ENCODE results near the gene POLR2F. TPM values are rescaled to one million over a fixed set of nuclear protein-coding genes. Genes with fewer than 3 reads are reported as not detected.

Gene POLR2F
- total and polyA plus RNA-seq, 4 donors = 21.4 to 152 (median 56.3) TPM

DNA sequence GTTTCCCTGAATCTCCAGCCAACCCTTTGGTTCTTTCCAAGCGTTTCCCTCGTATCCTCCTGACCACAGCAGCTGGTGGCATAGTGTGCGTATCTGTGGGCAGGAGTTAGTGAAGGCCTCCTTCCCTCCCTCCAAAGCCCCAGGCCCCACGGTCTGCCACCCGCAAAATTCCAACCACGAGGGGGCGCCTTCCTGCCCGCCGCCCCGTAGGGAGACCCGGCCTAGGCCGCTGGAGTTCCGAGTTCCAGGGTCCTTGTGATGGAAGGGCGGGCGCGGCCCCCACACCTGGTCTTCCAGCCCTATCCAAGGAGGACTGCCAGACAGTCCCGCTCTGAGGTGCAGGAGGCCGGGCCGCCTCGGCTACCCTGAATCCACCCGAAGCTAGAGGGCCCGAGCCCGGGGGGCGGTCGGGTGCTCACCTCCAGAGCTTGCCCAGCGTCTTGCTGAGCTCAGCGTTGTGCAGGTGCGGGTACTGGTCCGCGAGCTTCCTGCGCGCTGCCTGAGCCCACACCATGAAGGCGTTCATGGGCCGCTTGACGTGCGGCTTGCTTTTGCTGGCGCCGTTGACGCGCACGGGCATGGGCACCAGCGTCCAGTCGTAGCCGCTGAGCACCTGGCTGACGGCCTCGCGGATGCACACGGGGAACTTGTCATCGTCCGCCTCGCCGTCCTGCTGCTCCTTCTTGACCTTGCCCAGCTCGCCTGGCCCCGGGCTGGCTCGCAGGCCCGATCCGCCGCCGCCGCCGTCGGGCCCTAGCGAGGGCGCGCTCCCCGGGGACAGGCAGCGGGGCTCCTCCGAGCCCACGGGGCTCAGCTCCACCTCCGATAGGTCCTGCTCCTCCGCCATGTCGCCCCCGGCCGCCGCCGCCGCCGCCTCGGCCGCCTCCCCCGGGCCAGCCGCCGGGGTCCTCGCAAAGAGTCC lies 29.7 kb downstream of the POLR2F start:
- H3K4me3 ChIP-seq (ENCODE audit: low read depth in 1 of 3, low read length in 3 of 3) = no peak overlapping the region
- no peak for DNase-seq (ENCODE audit: low spot score)
- TF ChIP-seq YY1 (IDR thresholded peaks at IDR 0.05) = no peak
- no peak for TF ChIP-seq EGR1 (IDR thresholded peaks at IDR 0.05; ENCODE audit: low read depth in 2 of 2)
- TF ChIP-seq FOXA1 (IDR thresholded peaks at IDR 0.05) = no peak
- no peak for TF ChIP-seq JUND (IDR thresholded peaks at IDR 0.05)
- TF ChIP-seq RAD21 (IDR thresholded peaks at IDR 0.05) = no peak

DNA sequence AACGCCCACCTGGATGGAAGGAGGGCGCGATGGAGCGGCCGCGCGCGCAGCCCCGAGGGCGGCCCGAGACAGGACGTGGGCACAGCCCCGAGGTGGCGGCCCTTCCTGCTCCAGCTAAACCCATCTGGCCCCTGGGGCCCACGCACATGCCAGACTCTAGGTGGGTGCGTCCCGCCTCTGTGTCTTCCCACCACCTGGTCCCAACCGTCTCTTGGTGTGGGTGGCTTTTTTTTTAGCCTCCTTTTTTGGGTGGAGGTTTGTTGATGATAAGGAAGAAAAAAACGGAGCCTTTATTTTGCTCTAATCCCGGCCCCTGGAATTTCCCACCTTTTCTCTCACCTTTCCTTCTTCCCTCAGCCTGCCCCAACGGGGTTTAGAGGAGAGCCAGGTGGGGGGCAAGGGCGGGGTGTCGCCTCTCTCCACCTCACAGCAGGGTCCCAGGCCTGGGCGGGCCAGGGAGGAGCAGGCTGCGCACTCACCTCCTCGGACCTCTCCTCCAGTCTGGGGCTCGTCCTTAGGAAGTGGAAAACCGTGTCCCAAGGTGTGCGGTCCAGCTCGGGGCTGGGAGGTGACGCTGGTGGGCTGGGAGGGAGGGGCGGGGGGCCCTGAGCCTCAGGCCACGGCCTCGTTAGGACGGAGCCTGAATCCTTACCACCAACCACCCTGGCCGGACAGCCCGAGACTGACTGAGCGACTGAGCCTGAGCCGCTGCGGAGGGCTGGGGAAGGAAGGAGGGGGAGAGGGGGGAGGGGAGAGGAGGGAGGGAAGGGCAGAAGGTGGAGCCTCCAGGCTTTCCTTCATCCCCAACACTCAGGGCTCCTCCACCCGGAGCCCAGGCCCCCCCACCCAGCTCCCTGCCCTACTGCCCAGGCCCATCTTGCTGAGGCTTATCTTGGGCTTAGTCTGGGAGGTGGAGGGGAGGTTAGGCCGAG lies 30.6 kb downstream of the POLR2F start, which contains the start of gene SOX10:
Gene SOX10, minus strand, starts transcription at position 696 of the 932 bp plus-strand sequence. CDS start 771 bp downstream, outside the sequence.
- Histone ChIP-seq H3K9ac (ENCODE audit: low read depth in 1 of 2, low read length in 2 of 2) (no peak within 1 kb of the TSS), H3K36me3 (ENCODE audit: control insufficient read depth in 4 of 4, insufficient read depth in 3 of 4, low read depth in 1 of 4, low read length in 3 of 4) (no peaks in the 10 kb centered on the region), H3K9me3 (ENCODE audit: control insufficient read depth in 4 of 4, low read length in 3 of 4) (no peaks in the 10 kb centered on the region), H3K27ac (ENCODE audit: low read depth in 1 of 2, low read length in 2 of 2) (no peak within 1 kb of the TSS), H3K4me1 (ENCODE audit: control insufficient read depth in 4 of 4, insufficient read depth in 4 of 4, low read length in 3 of 4) (peaks cover 10 to 27% (median 22%) of the 10 kb centered on the region in 4 donors), H3K4me3 (ENCODE audit: low read depth in 1 of 3, low read length in 3 of 3) (no peak within 1 kb of the TSS), H3K27me3 (ENCODE audit: control insufficient read depth in 4 of 4, insufficient read depth in 4 of 4, low read length in 3 of 4) (no peaks in the 10 kb centered on the region)
- TF ChIP-seq EGR1 (IDR thresholded peaks at IDR 0.05; ENCODE audit: low read depth in 2 of 2) = no peak
- TF ChIP-seq, protein P1, sequence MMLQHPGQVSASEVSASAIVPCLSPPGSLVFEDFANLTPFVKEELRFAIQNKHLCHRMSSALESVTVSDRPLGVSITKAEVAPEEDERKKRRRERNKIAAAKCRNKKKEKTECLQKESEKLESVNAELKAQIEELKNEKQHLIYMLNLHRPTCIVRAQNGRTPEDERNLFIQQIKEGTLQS (IDR thresholded peaks at IDR 0.05) = no peak
- TF ChIP-seq GABPA (IDR thresholded peaks at IDR 0.05 in 1 of 2, conservative IDR thresholded peaks at IDR 0.05 in 1 of 2) = no peak
- TF ChIP-seq, protein P2, sequence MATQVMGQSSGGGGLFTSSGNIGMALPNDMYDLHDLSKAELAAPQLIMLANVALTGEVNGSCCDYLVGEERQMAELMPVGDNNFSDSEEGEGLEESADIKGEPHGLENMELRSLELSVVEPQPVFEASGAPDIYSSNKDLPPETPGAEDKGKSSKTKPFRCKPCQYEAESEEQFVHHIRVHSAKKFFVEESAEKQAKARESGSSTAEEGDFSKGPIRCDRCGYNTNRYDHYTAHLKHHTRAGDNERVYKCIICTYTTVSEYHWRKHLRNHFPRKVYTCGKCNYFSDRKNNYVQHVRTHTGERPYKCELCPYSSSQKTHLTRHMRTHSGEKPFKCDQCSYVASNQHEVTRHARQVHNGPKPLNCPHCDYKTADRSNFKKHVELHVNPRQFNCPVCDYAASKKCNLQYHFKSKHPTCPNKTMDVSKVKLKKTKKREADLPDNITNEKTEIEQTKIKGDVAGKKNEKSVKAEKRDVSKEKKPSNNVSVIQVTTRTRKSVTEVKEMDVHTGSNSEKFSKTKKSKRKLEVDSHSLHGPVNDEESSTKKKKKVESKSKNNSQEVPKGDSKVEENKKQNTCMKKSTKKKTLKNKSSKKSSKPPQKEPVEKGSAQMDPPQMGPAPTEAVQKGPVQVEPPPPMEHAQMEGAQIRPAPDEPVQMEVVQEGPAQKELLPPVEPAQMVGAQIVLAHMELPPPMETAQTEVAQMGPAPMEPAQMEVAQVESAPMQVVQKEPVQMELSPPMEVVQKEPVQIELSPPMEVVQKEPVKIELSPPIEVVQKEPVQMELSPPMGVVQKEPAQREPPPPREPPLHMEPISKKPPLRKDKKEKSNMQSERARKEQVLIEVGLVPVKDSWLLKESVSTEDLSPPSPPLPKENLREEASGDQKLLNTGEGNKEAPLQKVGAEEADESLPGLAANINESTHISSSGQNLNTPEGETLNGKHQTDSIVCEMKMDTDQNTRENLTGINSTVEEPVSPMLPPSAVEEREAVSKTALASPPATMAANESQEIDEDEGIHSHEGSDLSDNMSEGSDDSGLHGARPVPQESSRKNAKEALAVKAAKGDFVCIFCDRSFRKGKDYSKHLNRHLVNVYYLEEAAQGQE (IDR thresholded peaks at IDR 0.05) = no peak
- TF ChIP-seq FOXA1 (IDR thresholded peaks at IDR 0.05) = no peak
- TF ChIP-seq JUND (IDR thresholded peaks at IDR 0.05) = no peak
- TF ChIP-seq, protein P3, sequence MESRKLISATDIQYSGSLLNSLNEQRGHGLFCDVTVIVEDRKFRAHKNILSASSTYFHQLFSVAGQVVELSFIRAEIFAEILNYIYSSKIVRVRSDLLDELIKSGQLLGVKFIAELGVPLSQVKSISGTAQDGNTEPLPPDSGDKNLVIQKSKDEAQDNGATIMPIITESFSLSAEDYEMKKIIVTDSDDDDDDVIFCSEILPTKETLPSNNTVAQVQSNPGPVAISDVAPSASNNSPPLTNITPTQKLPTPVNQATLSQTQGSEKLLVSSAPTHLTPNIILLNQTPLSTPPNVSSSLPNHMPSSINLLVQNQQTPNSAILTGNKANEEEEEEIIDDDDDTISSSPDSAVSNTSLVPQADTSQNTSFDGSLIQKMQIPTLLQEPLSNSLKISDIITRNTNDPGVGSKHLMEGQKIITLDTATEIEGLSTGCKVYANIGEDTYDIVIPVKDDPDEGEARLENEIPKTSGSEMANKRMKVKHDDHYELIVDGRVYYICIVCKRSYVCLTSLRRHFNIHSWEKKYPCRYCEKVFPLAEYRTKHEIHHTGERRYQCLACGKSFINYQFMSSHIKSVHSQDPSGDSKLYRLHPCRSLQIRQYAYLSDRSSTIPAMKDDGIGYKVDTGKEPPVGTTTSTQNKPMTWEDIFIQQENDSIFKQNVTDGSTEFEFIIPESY (IDR thresholded peaks at IDR 0.05) = no peak
- no peak for TF ChIP-seq NR2F2 (IDR thresholded peaks at IDR 0.05)
- no peak for TF ChIP-seq RXRA (IDR thresholded peaks at IDR 0.05)
- no peak for TF ChIP-seq HNF4A (conservative IDR thresholded peaks at IDR 0.05)
- no peak for TF ChIP-seq YY1 (IDR thresholded peaks at IDR 0.05)
- TF ChIP-seq SP1 (IDR thresholded peaks at IDR 0.05) = no peak
- 86% methylated on average over 42 of the region's 42 CpGs for WGBS
- no peak for DNase-seq (ENCODE audit: low spot score)

More for the DNA sequence above, 29.7 kb downstream of the POLR2F start:
- Histone ChIP-seq H3K9me3 (ENCODE audit: control insufficient read depth in 4 of 4, low read length in 3 of 4) (no peaks in the 10 kb centered on the region), H3K36me3 (ENCODE audit: control insufficient read depth in 4 of 4, insufficient read depth in 3 of 4, low read depth in 1 of 4, low read length in 3 of 4) (no peaks in the 10 kb centered on the region), H3K9ac (ENCODE audit: low read depth in 1 of 2, low read length in 2 of 2) (no peak overlapping the region), H3K27me3 (ENCODE audit: control insufficient read depth in 4 of 4, insufficient read depth in 4 of 4, low read length in 3 of 4) (no peaks in the 10 kb centered on the region), H3K4me1 (ENCODE audit: control insufficient read depth in 4 of 4, insufficient read depth in 4 of 4, low read length in 3 of 4) (peaks cover 10 to 27% (median 22%) of the 10 kb centered on the region in 4 donors), H3K27ac (ENCODE audit: low read depth in 1 of 2, low read length in 2 of 2) (no peak overlapping the region)
- WGBS = 78% methylated on average over 84 of the region's 84 CpGs
